Activated CD8-positive, alpha-beta memory T cell treated with anti-CD3 and anti-CD28 coated beads for 36 hours (primary cell): ENCODE measurements around the gene CFAP300. TPM values are rescaled to one million over a fixed set of nuclear protein-coding genes. Genes with fewer than 3 reads are reported as not detected.

Source experiments
- CTCF ChIA-PET: fragments of 350-600 bp; sonication (Branson Sonifier 250); formaldehyde crosslinking; loops from one replicate; lab custom pipeline; 2021; ENCODE audit warnings: antibody characterized with exemption; lab: Charles Lee
- POLR2A ChIA-PET: fragments of 350-600 bp; sonication (Branson Sonifier 250); formaldehyde crosslinking; loops from one replicate; lab custom pipeline; 2021; ENCODE audit warnings: antibody characterized with exemption; lab: Charles Lee
- total RNA-seq, 2 experiments: library from RNA; stranded (reverse); gene quantifications; one replicate each; pipeline ENCODE4 v1.2.3, GENCODE V29; 2021

The CFAP300 gene
- not detected for total RNA-seq

DNA sequence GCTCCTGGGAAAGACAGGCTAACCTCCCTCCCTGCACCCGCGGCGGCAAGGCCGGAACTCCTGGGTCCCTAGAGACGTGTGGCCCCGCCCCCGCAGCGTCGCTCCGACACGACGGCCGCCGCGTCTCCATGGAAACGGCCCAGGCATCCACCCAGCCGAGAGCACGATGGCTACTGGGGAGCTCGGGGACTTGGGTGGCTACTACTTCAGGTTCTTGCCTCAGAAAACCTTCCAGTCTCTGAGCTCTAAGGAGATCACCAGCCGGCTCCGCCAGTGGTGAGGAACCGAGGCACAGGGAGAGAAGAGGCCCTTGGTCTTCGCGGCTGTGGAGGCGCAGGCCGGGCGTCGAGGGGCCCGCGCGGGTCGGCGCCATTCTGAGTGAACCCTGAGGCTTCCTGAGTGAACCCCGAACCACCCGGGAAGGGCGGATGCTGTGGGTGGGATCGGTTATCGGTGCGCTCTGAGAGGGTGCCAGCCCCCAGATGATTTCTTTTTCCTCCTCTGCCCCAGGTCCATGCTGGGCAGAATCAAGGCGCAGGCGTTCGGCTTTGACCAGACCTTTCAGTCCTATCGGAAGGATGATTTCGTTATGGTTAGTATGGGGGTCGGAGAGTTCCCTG lies at the start of gene CFAP300:
Gene CFAP300, plus strand, starts transcription at position 133 of the 620 bp plus-strand sequence. Its CDS starts 34 bp downstream, at position 167.
- POLR2A ChIA-PET, result no interaction called here
- CTCF ChIA-PET, result no interaction called here

DNA sequence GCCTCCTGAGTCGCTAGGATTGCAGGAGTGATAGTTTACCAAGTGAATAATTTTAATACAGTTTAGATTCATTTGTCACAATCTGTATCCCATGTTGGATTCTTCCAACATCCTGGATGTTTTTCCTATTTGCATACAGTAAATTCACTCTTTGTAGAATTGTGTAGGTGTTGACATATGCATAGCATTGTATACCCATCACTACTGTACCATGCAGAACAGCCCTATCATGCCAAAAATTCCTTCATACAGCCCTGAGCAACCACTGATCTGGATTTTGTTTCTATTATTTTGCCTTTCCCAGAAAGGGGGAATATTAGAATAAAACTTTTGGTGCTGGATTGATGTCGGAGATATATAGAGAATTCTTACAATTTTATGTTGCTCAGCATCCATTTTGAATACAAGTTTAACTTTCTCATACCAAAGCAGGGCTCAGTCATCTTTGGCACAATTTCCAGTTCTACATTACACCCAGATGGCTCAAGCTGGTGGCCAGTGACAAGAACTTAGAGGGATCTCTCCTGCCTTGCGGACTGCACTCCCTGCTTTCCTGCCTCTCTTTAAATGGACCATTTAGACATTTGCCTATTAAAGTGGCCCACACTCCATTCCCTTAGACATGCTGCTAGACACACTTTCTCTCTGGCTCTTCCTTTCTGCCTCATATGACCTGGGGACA lies 45.4 kb upstream of the CFAP300 start:
- ChIA-PET CTCF (no interaction called here), POLR2A (interaction anchor here (0.7 kb wide), 1 partner anchor 87 kb away, joined by 10 read pairs; no protein-coding TSS in a partner anchor)

DNA sequence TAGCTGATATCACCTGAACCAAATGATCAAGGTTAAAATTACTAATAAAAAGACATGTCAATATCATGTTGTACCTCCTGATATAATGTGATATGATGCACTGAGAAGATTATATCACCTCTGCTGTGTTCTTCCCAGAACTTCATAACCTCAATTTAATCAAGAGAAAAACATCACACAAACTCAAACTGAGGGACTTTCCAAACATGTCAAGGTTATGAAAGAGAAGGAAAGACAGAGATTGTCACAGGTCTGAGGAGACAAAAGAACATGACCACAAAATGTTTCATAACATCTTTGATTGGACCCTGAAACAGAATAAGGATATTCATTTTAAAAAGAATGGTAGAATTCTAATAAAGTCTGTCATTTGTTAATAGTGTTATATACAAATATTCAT lies 43.0 kb upstream of the CFAP300 start:
- CTCF ChIA-PET, result interaction anchor here (1.5 kb wide), 1 partner anchor 143 kb away, joined by 3 read pairs; no protein-coding TSS in a partner anchor
- POLR2A ChIA-PET, result no interaction called here

DNA sequence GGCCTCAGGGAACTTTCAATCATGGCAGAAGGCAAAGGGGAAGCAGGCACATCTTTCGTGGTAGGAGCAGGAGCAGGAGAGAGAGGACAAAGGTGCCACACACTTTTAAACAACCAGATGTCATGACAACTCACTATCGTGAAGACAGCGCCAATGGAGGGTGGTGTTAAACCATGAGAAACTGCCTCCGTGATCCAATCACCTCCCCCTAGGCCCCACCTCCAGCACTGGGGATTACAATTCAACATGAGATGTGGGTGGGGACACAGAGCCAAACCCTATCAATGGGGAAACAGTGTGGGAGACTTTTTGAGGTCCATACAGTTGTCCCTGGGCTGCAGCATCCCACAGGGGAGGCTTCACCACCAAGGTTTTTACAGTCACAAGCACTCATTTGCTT lies 41.9 kb upstream of the CFAP300 start:
- ChIA-PET CTCF (no interaction called here), POLR2A (no interaction called here)

DNA sequence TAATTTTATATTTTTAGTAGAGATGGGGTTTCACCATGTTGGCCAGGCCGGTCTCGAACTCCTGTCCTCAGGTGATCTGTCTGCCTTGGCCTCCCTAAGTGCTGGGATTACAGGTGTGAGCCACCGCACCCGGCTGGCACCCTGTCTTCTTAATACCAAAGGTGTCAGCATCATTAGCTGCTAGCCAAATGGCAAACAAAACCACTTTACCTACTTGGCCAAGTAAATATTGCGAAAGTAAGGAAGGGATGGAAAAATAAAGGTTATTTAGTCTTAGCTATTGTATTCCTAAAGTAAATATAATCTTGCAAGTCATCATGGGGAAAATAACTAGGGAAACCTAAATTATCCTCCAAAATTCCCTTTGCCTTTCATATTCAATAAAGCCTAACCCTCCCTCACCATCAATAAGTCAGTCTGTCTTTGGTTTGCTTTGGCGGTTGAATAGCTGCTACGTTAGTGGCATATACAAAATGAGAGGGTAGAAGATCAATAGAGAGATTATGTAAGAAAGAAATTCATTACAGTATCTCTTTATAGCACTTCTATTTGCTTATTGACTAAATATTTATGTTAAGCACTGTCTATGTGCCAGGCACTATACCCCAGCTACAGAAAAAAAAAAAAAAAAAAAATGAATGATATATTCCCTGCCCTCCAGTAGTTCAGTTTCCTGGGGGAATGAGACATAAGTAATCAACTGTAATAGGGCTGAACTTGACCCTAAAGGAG lies 40.2 kb upstream of the CFAP300 start:
- CTCF ChIA-PET, result interaction anchor here (1.0 to 2.8 kb wide), 3 partner anchors 20 to 146 kb away, joined by 3 to 13 read pairs (median 5); no protein-coding TSS in a partner anchor
- POLR2A ChIA-PET, result no interaction called here

DNA sequence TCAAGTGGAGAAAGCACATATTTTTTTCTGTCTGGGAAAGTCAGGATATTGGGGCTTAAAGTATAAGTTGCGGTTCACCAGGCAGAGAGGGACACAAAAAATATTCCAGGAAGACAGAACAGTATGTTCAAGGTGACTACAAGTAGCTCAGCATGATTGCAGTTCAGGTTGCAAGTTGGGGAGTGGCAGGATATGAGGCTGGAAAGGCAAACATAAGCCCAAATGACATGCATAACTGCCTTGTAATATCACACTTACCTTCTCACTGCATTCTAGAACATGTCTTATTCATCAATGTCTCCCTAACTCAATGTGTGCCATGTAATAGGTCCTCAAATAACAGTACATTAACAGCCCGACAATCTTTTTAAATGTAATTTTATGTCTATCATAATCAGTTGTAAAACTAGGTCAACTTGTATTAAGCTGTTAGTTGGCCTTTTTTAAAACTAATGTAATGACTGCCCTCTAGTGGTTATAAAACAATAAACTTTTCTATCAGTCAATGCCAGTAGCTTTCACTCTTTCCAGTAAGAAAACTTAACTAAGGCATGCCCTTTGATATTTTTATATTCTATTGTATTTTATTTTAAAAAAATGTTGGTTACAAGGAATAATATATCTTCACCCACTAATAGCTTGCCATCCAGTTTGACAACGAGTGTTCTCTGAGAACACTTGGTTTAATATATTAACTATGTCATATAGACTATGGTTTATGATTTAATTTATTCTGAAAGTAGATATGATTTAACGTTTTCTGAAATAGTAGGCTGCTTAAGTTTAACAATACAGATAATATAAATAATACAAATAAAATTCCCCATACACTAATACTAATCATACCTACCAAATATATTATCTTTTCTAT lies 39.4 kb upstream of the CFAP300 start:
- ChIA-PET CTCF (interaction anchor here (1.5 to 2.8 kb wide), 2 partner anchors 21 to 147 kb away, joined by 5 to 13 read pairs; no protein-coding TSS in a partner anchor), POLR2A (no interaction called here)

DNA sequence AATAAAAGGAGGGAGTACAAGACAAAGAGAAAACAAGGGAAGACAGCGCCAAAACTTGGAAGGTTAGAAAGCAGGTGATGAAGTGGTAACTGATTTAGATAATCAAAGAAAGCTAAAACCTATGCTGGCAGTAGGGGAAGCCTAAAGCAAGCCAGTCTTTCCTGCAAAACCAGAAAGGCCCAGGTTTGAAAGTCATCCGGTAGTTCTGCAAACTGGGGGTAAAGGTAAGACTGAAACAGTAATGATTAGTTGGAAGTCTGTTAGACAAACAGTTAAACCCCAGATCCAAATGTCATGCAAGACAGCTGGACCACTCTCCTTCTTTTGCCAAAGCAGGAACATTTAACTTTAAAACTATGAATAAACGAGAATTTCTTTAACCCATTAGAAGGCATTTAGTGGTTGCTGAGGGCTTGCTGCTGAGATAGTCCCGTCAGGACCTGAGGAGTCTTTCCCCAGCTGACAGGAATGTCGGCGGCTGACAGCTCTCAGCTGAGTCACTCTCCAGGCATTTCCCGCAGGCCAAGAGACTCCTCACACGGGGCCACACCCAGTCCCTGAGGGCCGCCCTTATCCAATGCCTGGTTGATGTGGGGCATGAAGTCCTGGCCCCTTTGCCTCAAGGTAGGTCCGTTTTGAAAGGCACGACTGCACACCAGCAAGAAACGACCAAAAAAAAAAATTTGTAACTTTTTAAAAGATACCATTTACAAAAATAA lies 36.3 kb upstream of the CFAP300 start:
- CTCF ChIA-PET, result no interaction called here
- POLR2A ChIA-PET, result no interaction called here

DNA sequence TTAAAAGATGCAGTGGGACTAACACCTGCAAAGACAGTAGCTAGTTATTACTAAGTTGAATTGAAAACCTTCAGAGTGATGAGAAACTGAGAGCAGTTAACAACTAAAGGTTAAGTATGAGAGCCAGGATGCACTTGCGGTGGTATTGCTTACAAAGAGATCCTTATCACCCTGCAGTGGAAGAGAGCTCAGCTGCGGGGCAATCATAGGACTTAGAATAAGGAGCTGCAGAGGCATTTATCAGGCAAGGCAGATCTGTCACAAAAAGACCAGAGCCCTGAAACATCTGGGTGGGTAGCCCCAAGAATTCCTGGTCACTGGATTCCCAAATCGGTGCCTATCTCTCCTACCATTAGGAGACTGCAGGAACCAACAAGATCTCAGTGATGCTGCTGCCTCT lies 34.3 kb upstream of the CFAP300 start:
- CTCF ChIA-PET, result no interaction called here

DNA sequence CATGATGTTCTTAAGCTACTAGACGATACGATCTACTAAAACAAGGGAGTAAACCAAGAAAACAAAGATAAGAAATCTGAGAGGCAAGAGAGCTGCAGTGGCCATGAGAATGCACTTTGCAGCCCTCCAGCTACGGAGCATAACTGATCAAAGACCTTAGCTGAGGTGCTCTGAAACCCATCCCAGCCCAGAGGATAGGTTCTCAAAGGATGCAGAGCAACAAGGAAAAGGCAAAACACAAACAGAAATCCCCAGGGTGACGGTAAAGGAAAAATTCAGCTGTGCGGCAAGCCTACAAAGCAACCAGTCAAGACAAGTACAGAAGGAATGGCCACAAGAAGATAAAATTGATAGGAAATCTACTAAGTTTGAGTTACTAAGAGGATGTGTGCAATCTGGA lies 32.5 kb upstream of the CFAP300 start:
- ChIA-PET CTCF (interaction anchor here (0.6 kb wide), 1 partner anchor 40 kb away, joined by 3 read pairs; no protein-coding TSS in a partner anchor), POLR2A (no interaction called here)

More for the DNA sequence above, 34.3 kb upstream of the CFAP300 start:
- POLR2A ChIA-PET, result no interaction called here

DNA sequence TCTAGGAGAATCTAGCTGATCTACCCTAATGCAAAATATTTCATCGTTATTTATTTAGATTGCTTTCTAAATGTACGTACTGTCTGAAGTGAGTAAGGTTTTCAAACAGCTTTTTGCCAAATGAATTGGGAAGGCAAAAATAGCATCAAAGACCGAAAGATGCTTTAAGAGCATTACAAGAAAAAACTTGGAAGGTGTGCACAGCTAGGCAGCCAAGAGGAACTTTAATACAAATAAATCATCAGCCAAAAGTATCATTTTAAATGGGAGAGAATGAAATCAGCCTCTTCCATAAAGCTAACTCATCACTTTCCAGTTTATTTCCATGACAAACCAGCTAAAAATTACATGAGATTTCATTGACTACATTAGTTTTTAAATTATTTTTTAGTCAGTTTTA lies 30.2 kb upstream of the CFAP300 start:
- CTCF ChIA-PET, result no interaction called here
- POLR2A ChIA-PET, result no interaction called here

DNA sequence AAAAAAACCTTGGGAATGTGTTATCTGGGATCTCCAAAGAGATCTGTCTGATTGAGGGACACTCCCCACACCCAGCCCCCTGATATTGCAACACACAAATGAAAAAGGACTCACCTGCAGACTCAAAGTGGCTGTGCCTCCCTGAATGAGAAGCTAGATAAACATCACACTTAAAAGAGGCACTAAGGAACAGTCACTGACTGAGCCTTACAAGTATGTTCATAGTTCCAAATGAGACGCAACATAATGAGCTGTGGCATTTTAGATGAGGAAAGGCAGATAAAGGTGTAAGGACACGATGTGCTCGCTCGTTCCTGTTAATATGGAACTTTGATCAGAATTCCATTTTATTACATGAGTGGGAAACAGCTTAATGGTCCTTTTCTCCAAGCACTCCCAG lies 21.0 kb upstream of the CFAP300 start:
- CTCF ChIA-PET, result interaction anchor here (0.8 kb wide), 1 partner anchor 20 kb away, joined by 3 read pairs; no protein-coding TSS in a partner anchor
- POLR2A ChIA-PET, result no interaction called here

DNA sequence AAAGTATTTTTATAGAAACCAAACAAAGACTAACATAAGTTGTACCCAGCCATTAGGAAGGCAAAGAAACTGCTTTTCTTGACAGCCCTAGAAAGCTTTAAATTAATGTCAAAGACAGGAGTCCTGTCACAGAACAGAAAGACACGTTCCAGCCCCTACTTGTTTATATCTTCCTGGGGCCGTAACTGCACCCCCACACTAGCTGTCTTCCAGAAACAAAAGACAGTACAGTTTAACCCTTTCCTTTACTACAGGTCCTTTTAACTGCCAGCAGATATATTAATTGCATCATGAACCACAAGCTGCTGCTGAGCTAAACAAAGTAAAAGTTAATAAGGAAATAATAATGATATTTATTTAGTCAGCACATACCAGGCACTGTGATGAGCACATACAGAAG lies 20.3 kb upstream of the CFAP300 start:
- ChIA-PET POLR2A (no interaction called here), CTCF (interaction anchor here (0.8 kb wide), 1 partner anchor 20 kb away, joined by 3 read pairs; no protein-coding TSS in a partner anchor)

DNA sequence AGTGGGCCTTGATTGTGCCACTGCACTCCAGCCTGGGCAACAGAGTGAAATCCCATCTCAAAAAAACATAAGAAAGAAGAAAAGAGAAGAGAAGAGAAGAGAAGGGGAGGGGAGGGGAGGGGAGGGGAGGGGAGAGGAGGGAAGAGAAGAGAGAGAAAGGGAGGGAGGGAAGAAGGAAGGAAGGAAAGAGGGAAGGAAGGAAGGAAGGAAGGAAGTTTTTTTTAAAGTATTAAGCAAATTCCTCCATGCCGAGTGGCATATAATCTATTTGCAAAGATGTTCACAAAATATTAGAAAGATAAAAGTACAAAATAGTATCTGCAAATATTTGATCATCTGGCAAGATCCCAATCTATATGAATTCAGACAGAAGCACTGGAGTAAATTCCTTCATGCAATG lies 10.5 kb upstream of the CFAP300 start:
- CTCF ChIA-PET, result no interaction called here
- POLR2A ChIA-PET, result no interaction called here

DNA sequence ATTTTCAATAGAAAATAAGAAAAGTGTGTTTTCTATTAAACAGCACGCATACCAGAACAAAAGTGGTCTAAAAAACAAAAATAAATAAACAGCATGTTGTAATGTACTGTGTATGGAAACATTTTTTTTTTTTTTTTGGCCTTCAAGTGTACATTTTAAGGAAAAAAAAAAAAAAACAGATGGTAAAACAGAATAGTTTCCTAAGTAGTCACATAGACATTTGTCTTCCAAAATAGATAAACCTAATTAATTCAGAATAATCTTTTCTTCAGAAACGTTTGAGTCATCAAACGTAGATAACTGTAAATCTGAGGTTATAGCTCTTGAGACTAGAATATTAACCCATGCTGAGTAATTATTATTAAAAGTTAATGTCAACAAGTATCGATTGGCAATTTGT lies 396 bp upstream of the CFAP300 start:
- POLR2A ChIA-PET, result no interaction called here
- CTCF ChIA-PET, result no interaction called here

DNA sequence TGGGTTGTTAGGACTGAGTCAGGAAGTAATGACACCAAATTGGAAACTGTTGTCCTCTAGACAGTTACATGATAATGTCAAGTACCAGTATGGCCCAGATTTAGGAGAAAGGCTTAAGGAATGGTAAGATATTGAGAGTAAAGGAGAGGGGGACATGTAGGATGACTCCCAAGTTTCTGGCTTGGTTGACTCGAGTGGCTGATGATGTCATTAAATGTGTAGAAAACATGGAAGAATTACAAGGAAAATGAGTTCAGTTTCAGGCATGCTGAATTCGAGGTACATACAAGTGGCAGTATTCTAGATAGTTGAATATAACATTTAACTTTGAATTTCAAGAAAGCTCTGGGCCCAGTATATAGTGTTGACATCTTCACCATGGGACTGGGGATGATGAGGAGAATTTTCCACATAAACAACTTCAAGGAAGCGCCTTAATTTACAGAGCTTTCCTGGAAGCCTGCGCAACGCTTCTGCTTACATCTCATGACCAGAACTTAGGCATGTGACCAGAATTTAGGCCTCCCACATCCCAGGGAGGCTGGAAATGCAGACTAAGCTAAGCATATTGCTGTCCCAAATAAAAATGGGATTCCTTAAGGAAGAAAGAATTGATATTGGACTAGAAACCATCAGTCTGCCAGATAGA lies 3.8 kb downstream of the CFAP300 start:
- ChIA-PET POLR2A (no interaction called here), CTCF (no interaction called here)

DNA sequence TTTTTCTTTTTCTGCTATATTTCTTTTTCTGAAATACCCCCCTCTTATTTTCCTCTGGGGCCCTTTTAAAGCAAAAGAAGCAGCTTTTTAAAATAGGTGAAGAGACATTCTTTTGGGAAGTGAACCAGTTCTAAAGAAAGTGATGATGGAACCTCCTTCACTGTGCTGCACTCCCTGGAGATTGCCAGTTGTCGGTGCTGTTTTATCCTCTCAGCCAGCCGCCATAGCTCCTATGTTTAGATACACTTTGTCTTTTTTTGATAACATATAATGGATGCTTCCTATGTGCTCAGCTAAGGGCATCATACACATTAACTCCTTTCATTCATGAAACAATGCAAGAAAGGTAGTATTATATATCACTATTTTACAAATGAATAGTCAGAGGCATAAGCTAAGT lies 14.0 kb downstream of the CFAP300 start:
- CTCF ChIA-PET, result no interaction called here
- POLR2A ChIA-PET, result no interaction called here

DNA sequence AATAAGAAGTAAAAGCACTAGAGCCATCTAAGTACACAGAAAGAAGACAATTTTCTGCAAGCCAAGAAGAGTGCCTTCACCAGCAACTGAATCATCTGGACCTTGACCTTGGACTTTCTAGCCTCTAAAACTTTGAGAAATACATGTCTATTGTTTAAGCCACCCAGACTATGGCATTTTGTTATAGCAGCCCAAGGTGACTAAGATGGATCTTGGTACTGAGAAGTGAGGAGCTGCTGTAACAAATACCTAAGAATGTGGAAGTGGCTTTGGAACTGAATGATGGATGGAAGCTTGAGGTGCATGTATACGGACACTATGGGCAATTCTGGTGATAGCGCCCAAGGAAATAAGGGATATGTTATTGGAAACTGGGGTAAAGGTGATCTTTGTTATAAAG lies 14.9 kb downstream of the CFAP300 start:
- ChIA-PET CTCF (no interaction called here), POLR2A (interaction anchor here (0.5 kb wide), 1 partner anchor 109 kb away, joined by 3 read pairs; no protein-coding TSS in a partner anchor)

DNA sequence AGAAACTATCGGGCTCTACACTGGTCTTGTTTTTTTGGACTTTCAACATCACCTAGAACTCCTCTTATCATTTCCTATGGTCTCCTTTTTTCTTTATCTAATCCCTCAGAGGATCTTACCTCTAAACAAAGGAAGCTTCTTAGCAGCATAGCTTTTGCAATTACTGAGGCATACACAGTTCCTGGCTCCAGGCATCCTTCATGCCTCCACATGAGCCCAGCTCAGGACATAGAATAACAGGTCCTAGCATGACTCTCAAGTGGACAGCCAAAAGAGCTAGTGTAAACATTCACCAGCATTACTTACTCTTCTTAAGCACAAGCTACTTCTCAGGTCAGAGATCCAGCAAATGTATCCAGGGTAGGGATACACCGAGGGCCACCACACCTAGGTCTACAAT lies 17.1 kb downstream of the CFAP300 start:
- ChIA-PET CTCF (no interaction called here), POLR2A (no interaction called here)
